ENCODE measurements around the gene CACNA1C.

- TF ChIP-seq CTCF (IDR thresholded peaks at IDR 0.05) (no peak), POLR2A (IDR thresholded peaks at IDR 0.05) (no peak)
Observed at GRCh38 chr12:2374092-2374906, 321.5 kb downstream of the CACNA1C start.

All from upper lobe of left lung (tissue), 4 donors.